SK-N-SH (cell line): ENCODE measurements around the gene ZNF576. TPM values are rescaled to one million over a fixed set of nuclear protein-coding genes. Genes with fewer than 3 reads are reported as not detected.

ENCODE experiments used
- CTCF ChIA-PET: fragments of 300-600, 350-600 bp; formaldehyde crosslinking; extraction: SDS; loops from one replicate; lab custom pipeline; 2021; lab: Yijun Ruan, JAX
- POLR2A ChIA-PET: fragments of 350-600 bp; sonication (Branson Sonifier 250); formaldehyde crosslinking; extraction: SDS; loops from one replicate; lab custom pipeline; 2020; ENCODE audit warnings: antibody characterized with exemption, inconsistent platforms; lab: Yijun Ruan, JAX
- DNase-seq: peaks from one replicate; pipeline ENCODE4 v3.0.0; 2012
- H2AFZ ChIP-seq: fragments of 200-600 bp; sonication (generic); 2 replicates; pipeline ENCODE4 v1.8.1; 2016; ENCODE audit warnings: antibody characterized with exemption, mild to moderate bottlenecking, low read depth
- H3F3A ChIP-seq: fragments of 200-600 bp; sonication (generic); replicated peaks from 2 replicates; pipeline ENCODE3; 2016; ENCODE audit warnings: antibody characterized with exemption, mild to moderate bottlenecking; ENCODE audit not compliant: insufficient read depth
- H3K27ac ChIP-seq, 2 experiments: fragments of 200-500 bp in 1 of 2; fragments of 200-600 bp in 1 of 2; sonication (Bioruptor generic) in 1 of 2; sonication (generic), shearing (Covaris generic) in 1 of 2; 2 replicates each; pipeline versions ENCODE4 v1.5.1 to v1.6.1; 2014 to 2016; ENCODE audit warnings: low read depth in 2 of 2, inconsistent platforms in 1 of 2, low read length in 1 of 2, mild to moderate bottlenecking in 1 of 2, mixed read lengths in 1 of 2
- H3K27me3 ChIP-seq: fragments of 200-600 bp; sonication (generic), shearing (Covaris generic); 2 replicates; pipeline ENCODE4 v1.6.1; 2016; ENCODE audit warnings: mixed run types; ENCODE audit not compliant: insufficient read depth
- H3K36me3 ChIP-seq, 2 experiments: fragments of 200-500 bp in 1 of 2; fragments of 200-600 bp in 1 of 2; sonication (Bioruptor generic) in 1 of 2; sonication (generic) in 1 of 2; replicated peaks in 1 of 2; 2 replicates each; pipeline versions ENCODE3 to v1.5.1; 2014 to 2016; ENCODE audit warnings: low read length in 1 of 2, mild to moderate bottlenecking in 1 of 2; ENCODE audit not compliant: insufficient read depth in 2 of 2, control insufficient read depth in 1 of 2
- H3K4me1 ChIP-seq, 2 experiments: fragments of 200-500 bp in 1 of 2; fragments of 200-600 bp in 1 of 2; sonication (Bioruptor generic) in 1 of 2; sonication (generic), shearing (Covaris generic) in 1 of 2; 2 replicates each; pipeline versions ENCODE4 v1.5.1 to v1.6.1; 2014 to 2016; ENCODE audit warnings: low read depth in 1 of 2, low read length in 1 of 2, mixed run types in 1 of 2; ENCODE audit not compliant: insufficient read depth in 2 of 2, control insufficient read depth in 1 of 2
- H3K4me2 ChIP-seq: fragments of 200-600 bp; sonication (generic), shearing (Covaris generic); 2 replicates; pipeline ENCODE4 v1.6.1; 2017; ENCODE audit warnings: mixed run types
- H3K4me3 ChIP-seq, 2 experiments: fragments of 200-500 bp in 1 of 2; fragments of 200-600 bp in 1 of 2; sonication (Bioruptor generic) in 1 of 2; sonication (generic), shearing (Covaris generic) in 1 of 2; 2 replicates each; pipeline versions ENCODE4 v1.5.1 to v1.8.1; 2014 to 2016; ENCODE audit warnings: low read depth in 2 of 2, inconsistent platforms in 1 of 2, low read length in 1 of 2, mild to moderate bottlenecking in 1 of 2, mixed read lengths in 1 of 2, moderate library complexity in 1 of 2
- H3K79me2 ChIP-seq: fragments of 200-600 bp; sonication (generic); 2 replicates; pipeline ENCODE4 v1.8.1; 2017; ENCODE audit warnings: mild to moderate bottlenecking; ENCODE audit not compliant: insufficient read depth
- H3K9ac ChIP-seq: fragments of 200-600 bp; sonication (generic); 2 replicates; pipeline ENCODE4 v1.6.1; 2017; ENCODE audit warnings: mixed run types
- H3K9me2 ChIP-seq: fragments of 200-600 bp; sonication (generic); 2 replicates; pipeline ENCODE4 v1.6.1; 2017; ENCODE audit warnings: mixed run types
- H3K9me3 ChIP-seq: fragments of 200-600 bp; sonication (generic); 2 replicates; pipeline ENCODE4 v1.6.1; 2017; ENCODE audit warnings: mixed run types, mild to moderate bottlenecking, moderate library complexity
- H4K20me1 ChIP-seq: fragments of 200-600 bp; sonication (generic); 2 replicates; pipeline ENCODE4 v1.6.1; 2017; ENCODE audit warnings: mild to moderate bottlenecking, mixed run types; ENCODE audit not compliant: insufficient read depth
- CHD2 ChIP-seq: fragments of 150-350 bp; IDR thresholded peaks from 2 replicates; pipeline ENCODE4 v1.6.1; 2018; ENCODE audit warnings: low read length; ENCODE audit not compliant: partially characterized antibody
- ELF1 ChIP-seq: IDR thresholded peaks from 2 replicates; pipeline ENCODE4 v1.4.0; 2012
- EP300 ChIP-seq, 2 experiments: IDR thresholded peaks; 2 replicates each; pipeline versions ENCODE4 v1.4.0 to v1.6.1; 2012; ENCODE audit warnings: borderline replicate concordance in 1 of 2, low read depth in 1 of 2, low read length in 1 of 2
- EZH2phosphoT487 ChIP-seq: fragments of 200-600 bp; sonication (generic); IDR thresholded peaks from 2 replicates; pipeline ENCODE4 v1.6.1; 2017; ENCODE audit warnings: low read depth, mixed run types, mild to moderate bottlenecking, antibody characterized with exemption, moderate library complexity, borderline replicate concordance
- FOSL2 ChIP-seq: IDR thresholded peaks from 2 replicates; pipeline ENCODE4 v1.4.0; 2012; ENCODE audit warnings: low read depth, mild to moderate bottlenecking, moderate library complexity, borderline replicate concordance
- GABPA ChIP-seq: IDR thresholded peaks from 2 replicates; pipeline ENCODE4 v1.4.0; 2012; ENCODE audit warnings: low read depth, mild to moderate bottlenecking
- NRF1 ChIP-seq: IDR thresholded peaks from 2 replicates; pipeline ENCODE4 v1.6.1; 2012; ENCODE audit warnings: low read depth, mild to moderate bottlenecking, low read length
- RAD21 ChIP-seq: IDR thresholded peaks from 2 replicates; pipeline ENCODE4 v1.6.1; 2012; ENCODE audit warnings: mild to moderate bottlenecking, low read length
- RCOR1 ChIP-seq: fragments of 150-350 bp; IDR thresholded peaks from 2 replicates; pipeline ENCODE4 v1.6.1; 2017; ENCODE audit warnings: antibody characterized with exemption, low read length
- REST ChIP-seq: IDR thresholded peaks from 2 replicates; pipeline ENCODE4 v1.6.1; 2012; ENCODE audit warnings: mild to moderate bottlenecking, low read depth, low read length, moderate library complexity
- RXRA ChIP-seq: IDR thresholded peaks from 2 replicates; pipeline ENCODE4 v1.4.0; 2012; ENCODE audit warnings: low read depth, mild to moderate bottlenecking, borderline replicate concordance
- SIN3A ChIP-seq: IDR thresholded peaks from 2 replicates; pipeline ENCODE4 v1.6.1; 2012; ENCODE audit warnings: low read depth, mild to moderate bottlenecking, low read length, moderate library complexity, borderline replicate concordance
- TCF12 ChIP-seq: IDR thresholded peaks from 2 replicates; pipeline ENCODE4 v1.4.0; 2012
- USF2 ChIP-seq: fragments of 150-350 bp; IDR thresholded peaks from 2 replicates; pipeline ENCODE4 v1.6.1; 2017; ENCODE audit warnings: antibody characterized with exemption, low read length, low read depth, borderline replicate concordance
- WGBS: methylation state at CpG from one replicate; pipeline ENCODE4 v1.1.6; 2017; ENCODE audit warnings: low lambda C conversion rate; 5-methylcytosine and 5-hydroxymethylcytosine counted together
- polyA plus RNA-seq, 3 experiments: library from polyadenylated mRNA; depleted of rRNA; stranded (reverse); fragments of >200 nt; gene quantifications; 2 replicates each; pipeline ENCODE4 v1.2.3, GENCODE V29; 2012
- TF ChIP-seq, protein P1 (sequence below): IDR thresholded peaks from 2 replicates; pipeline ENCODE4 v1.4.0; 2012; ENCODE audit warnings: low read depth
- TF ChIP-seq, protein P2 (sequence below): fragments of 200-600 bp; sonication (generic); IDR thresholded peaks from 2 replicates; pipeline ENCODE4 v1.6.1; 2017; ENCODE audit warnings: antibody characterized with exemption, mild to moderate bottlenecking, moderate library complexity

The ZNF576 gene
- polyA plus RNA-seq, 1 of the 3 experiments (the other 2 are of a cell fraction) = 12.8 TPM

DNA sequence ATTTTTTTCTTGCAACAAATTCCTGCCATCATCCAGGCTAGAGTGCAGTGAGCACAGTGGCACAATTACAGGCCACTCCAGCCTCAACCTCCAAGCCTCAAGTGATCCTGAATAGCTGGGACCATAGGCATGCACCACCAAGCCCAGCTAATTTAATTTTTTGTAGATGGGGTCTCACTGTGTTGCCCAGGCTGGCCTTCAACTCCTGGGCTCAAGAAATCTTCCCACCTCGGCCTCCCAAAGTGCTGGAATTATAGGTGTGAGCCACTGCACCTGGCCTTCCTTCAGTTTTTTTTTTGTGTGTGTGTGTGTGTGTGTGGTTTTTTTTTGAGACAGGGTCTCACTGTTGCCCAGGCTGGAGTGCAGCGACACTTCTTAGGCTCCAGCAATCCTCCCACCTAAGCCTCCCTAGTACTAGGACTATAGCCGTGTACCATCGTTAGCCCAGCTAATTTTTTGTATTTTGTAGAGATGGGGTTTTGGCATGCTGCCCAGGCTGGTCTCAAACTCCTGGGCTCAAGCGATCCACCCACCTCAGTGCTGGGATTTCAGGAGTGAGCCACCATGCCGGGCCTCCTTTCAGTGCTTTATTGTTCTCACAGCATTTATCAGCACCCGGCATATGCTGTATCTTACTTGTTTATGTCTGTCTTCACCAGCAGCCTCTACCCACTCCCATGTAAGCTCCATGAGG lies 9.6 kb downstream of the ZNF576 start:
- H3K4me1 ChIP-seq = no peaks in the 10 kb centered on the region
- no peak for TF ChIP-seq REST
- TF ChIP-seq CHD2 = no peak
- H3K9ac ChIP-seq = no peak overlapping the region
- no peaks in the 10 kb centered on the region for H3K9me3 ChIP-seq
- H3K4me3 ChIP-seq = no peak overlapping the region
- no peak overlapping the region for H3K4me2 ChIP-seq
- peaks cover 9 to 11% of the 10 kb centered on the region in 2 experiments for H3K36me3 ChIP-seq
- ChIA-PET CTCF (interaction anchor here (0.8 to 1.1 kb wide), 2 partner anchors 9 to 12 kb away, joined by 3 read pairs; no protein-coding TSS in a partner anchor), POLR2A (no interaction called here)
- H3K27ac ChIP-seq = no peak overlapping the region
- H2AFZ ChIP-seq = no peak overlapping the region
- DNase-seq = no peak
- peaks cover 16% of the 10 kb centered on the region for H3F3A ChIP-seq
- peaks cover 16% of the 10 kb centered on the region for H3K79me2 ChIP-seq
- H3K27me3 ChIP-seq = no peaks in the 10 kb centered on the region
- H4K20me1 ChIP-seq = no peaks in the 10 kb centered on the region
- WGBS = 74% methylated on average over 7 of the region's 7 CpGs
- H3K9me2 ChIP-seq = no peaks in the 10 kb centered on the region

GRCh38 chr19:43606569-43607229 lies 10.3 kb downstream of the ZNF576 start:
- Histone ChIP-seq H3K4me2 (no peak overlapping the region), H3K79me2 (peaks cover 22% of the 10 kb centered on the region), H3K9me2 (no peaks in the 10 kb centered on the region), H2AFZ (no peak overlapping the region), H3K36me3 (peaks cover 7 to 11% of the 10 kb centered on the region in 2 experiments), H3K9ac (no peak overlapping the region), H3K4me1 (no peaks in the 10 kb centered on the region), H3K27me3 (no peaks in the 10 kb centered on the region), H3K4me3 (no peak overlapping the region), H3K9me3 (no peaks in the 10 kb centered on the region), H4K20me1 (no peaks in the 10 kb centered on the region), H3K27ac (no peak overlapping the region), H3F3A (peaks cover 12% of the 10 kb centered on the region)
- no peak for DNase-seq
- ChIA-PET CTCF (interaction anchor here (0.8 kb wide), 1 partner anchor 9 kb away, joined by 3 read pairs; no protein-coding TSS in a partner anchor), POLR2A (no interaction called here)
- WGBS = 92% methylated on average over 7 of the region's 7 CpGs
- no peak for TF ChIP-seq GABPA
- TF ChIP-seq ELF1 = no peak
- no peak for TF ChIP-seq RCOR1
- TF ChIP-seq NRF1 = no peak
- no peak for TF ChIP-seq TCF12
- TF ChIP-seq FOSL2 = no peak
- no peak for TF ChIP-seq EP300 (IDR thresholded peaks at IDR 0.05; ENCODE audit: borderline replicate concordance in 1 of 2, low read depth in 1 of 2, low read length in 1 of 2)
- TF ChIP-seq, protein P1, sequence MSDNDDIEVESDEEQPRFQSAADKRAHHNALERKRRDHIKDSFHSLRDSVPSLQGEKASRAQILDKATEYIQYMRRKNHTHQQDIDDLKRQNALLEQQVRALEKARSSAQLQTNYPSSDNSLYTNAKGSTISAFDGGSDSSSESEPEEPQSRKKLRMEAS = no peak
- no peak for TF ChIP-seq CHD2
- TF ChIP-seq SIN3A = no peak
- no peak for TF ChIP-seq RXRA
- TF ChIP-seq EZH2phosphoT487 = no peak
- TF ChIP-seq, protein P2, sequence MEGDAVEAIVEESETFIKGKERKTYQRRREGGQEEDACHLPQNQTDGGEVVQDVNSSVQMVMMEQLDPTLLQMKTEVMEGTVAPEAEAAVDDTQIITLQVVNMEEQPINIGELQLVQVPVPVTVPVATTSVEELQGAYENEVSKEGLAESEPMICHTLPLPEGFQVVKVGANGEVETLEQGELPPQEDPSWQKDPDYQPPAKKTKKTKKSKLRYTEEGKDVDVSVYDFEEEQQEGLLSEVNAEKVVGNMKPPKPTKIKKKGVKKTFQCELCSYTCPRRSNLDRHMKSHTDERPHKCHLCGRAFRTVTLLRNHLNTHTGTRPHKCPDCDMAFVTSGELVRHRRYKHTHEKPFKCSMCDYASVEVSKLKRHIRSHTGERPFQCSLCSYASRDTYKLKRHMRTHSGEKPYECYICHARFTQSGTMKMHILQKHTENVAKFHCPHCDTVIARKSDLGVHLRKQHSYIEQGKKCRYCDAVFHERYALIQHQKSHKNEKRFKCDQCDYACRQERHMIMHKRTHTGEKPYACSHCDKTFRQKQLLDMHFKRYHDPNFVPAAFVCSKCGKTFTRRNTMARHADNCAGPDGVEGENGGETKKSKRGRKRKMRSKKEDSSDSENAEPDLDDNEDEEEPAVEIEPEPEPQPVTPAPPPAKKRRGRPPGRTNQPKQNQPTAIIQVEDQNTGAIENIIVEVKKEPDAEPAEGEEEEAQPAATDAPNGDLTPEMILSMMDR = no peak
- TF ChIP-seq RAD21 = no peak
- TF ChIP-seq USF2 = no peak
